Prostate gland (tissue), 2 donors: ENCODE measurements around the gene PANX2. TPM values are rescaled to one million over a fixed set of nuclear protein-coding genes. Genes with fewer than 3 reads are reported as not detected.
A peak's percentile ranks its signal among the peaks of the same experiment; 100 is the strongest.
"Not testable (repeated sequence)": the region's sequence is repeated elsewhere in the genome, so short reads cannot be mapped to it uniquely, and the experiment has no call there.

Experiments
- DNase-seq: peaks from one replicate; pipeline ENCODE4 v3.0.0-alpha.2; 2019; ENCODE audit warnings: low spot score
- H3K27ac ChIP-seq, 2 donors: fragments of 200-600 bp; sonication (generic); 2 replicates each; pipeline ENCODE4 v1.5.1; 2017 to 2019
- H3K27me3 ChIP-seq: fragments of 200-600 bp; sonication (generic); replicated peaks from 2 replicates; pipeline ENCODE4 v1.5.1; 2019; ENCODE audit not compliant: insufficient read depth
- H3K36me3 ChIP-seq, 2 donors: fragments of 200-600 bp; sonication (generic); 1 replicate in 1 of 2; 2 replicates in 1 of 2; pipeline versions ENCODE4 v1.5.1 to v1.8.1; 2017 to 2019
- H3K4me1 ChIP-seq: fragments of 200-600 bp; sonication (generic); replicated peaks from 2 replicates; pipeline ENCODE4 v1.5.1; 2019
- H3K4me3 ChIP-seq, 2 donors: fragments of 200-600 bp; sonication (generic); 2 replicates each; pipeline ENCODE4 v1.5.1; 2017 to 2019
- H3K9me3 ChIP-seq: fragments of 200-600 bp; sonication (generic); 2 replicates; pipeline ENCODE4 v1.5.1; 2017
- POLR2A ChIP-seq: fragments of 450-650 bp; IDR thresholded peaks from one replicate; pipeline ENCODE4 v1.6.1; 2016; ENCODE audit warnings: antibody characterized with exemption, mild to moderate bottlenecking
- POLR2AphosphoS5 ChIP-seq: sonication (generic); formaldehyde crosslinking; IDR thresholded peaks from one replicate; pipeline ENCODE4 v1.6.1; 2017; ENCODE audit warnings: antibody characterized with exemption
- WGBS: methylation state at CpG from one replicate; pipeline ENCODE4 v1.1.5; 2018; 5-methylcytosine and 5-hydroxymethylcytosine counted together
- intact Hi-C: fragments of 100-400 bp; cut with DNase I; formaldehyde crosslinking; loops from one replicate; pipeline ENCODE4 v1.14.2; 2022
- total RNA-seq, 2 donors: library from RNA; depleted of rRNA; stranded (reverse); fragments of >200 nt; gene quantifications; one replicate each; pipeline ENCODE4 v1.1.0, GENCODE V29; 2016
- TF ChIP-seq, protein P1 (sequence below), 4 experiments: fragments of 200-600 bp in 2 of 4; fragments of 450-650 bp in 2 of 4; sonication (generic) in 2 of 4; IDR thresholded peaks; 1 replicate in 3 of 4; 2 replicates in 1 of 4; pipeline ENCODE4 v1.5.1; 2016 to 2019; ENCODE audit warnings: antibody characterized with exemption in 4 of 4, mild to moderate bottlenecking in 2 of 4, moderate library complexity in 2 of 4

The PANX2 gene
- total RNA-seq, 2 donors from 2014 or later: 7.5 to 9.5 TPM

DNA sequence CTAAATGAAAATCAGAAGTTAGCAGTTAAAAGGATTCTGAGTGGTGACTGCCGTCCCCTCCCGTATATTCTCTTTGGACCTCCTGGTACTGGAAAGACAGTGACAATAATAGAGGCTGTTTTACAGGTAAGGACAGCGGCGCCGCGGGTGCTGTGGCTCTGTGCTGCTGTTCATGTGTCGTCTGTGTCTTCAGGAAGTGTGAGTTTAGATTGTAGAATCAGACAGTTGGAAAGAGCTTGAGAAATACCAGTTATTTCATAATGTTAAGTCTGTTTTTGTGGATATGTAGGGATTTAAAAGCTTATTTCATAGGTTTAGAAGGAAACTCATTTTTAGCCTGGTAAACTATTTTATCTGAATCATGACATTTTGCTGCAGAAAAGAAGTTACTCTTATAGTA lies 27.4 kb upstream of the PANX2 start:
- Histone ChIP-seq H3K27me3 (no peaks in the 10 kb centered on the region), H3K36me3 (no peaks in the 10 kb centered on the region), H3K27ac (no peak overlapping the region), H3K4me1 (peaks cover 18% of the 10 kb centered on the region), H3K4me3 (no peak overlapping the region), H3K9me3 (no peaks in the 10 kb centered on the region)
- TF ChIP-seq, protein P1, sequence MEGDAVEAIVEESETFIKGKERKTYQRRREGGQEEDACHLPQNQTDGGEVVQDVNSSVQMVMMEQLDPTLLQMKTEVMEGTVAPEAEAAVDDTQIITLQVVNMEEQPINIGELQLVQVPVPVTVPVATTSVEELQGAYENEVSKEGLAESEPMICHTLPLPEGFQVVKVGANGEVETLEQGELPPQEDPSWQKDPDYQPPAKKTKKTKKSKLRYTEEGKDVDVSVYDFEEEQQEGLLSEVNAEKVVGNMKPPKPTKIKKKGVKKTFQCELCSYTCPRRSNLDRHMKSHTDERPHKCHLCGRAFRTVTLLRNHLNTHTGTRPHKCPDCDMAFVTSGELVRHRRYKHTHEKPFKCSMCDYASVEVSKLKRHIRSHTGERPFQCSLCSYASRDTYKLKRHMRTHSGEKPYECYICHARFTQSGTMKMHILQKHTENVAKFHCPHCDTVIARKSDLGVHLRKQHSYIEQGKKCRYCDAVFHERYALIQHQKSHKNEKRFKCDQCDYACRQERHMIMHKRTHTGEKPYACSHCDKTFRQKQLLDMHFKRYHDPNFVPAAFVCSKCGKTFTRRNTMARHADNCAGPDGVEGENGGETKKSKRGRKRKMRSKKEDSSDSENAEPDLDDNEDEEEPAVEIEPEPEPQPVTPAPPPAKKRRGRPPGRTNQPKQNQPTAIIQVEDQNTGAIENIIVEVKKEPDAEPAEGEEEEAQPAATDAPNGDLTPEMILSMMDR (IDR thresholded peaks at IDR 0.05): no peak
- TF ChIP-seq POLR2A (no peak), POLR2AphosphoS5 (no peak)
- intact Hi-C loops: no loop called here
- WGBS: 68% methylated on average over 7 of the region's 7 CpGs
- no peak for DNase-seq

DNA sequence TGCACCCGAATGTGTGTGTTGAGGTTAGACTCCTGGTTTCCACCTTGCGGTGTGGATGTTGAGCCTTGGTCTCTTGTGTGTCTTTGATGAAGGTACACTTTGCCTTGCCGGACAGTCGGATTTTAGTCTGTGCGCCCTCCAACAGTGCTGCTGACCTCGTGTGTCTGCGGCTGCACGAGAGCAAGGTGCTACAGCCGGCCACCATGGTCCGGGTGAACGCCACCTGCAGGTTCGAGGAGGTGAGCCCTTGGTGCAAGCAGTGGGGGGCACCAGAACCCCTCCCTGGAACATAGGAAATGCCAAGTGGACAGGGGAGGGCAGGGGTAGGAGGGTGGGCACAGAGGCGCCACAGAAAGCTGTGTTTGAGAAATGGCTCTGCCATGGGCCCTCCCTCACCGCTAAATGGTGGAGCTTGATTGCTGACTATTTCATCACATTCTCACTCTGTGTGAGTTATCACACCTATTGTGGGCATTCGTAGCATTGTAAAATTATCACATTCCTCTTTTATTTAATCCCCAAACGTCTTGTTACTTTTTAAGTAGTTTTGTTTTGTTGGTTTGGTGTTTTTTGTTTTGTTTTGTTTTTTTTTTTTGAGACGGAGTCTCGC lies 26.4 kb upstream of the PANX2 start:
- peaks cover 18% of the 10 kb centered on the region for H3K4me1 ChIP-seq
- H3K27me3 ChIP-seq: no peaks in the 10 kb centered on the region
- H3K36me3 ChIP-seq: no peaks in the 10 kb centered on the region
- H3K9me3 ChIP-seq: no peaks in the 10 kb centered on the region
- intact Hi-C loops: no loop called here
- H3K27ac ChIP-seq: no peak overlapping the region
- WGBS: 88% methylated on average over 18 of the region's 18 CpGs
- TF ChIP-seq, protein P1 (IDR thresholded peaks at IDR 0.05): no peak
- TF ChIP-seq POLR2AphosphoS5 (no peak), POLR2A (no peak)
- no peak overlapping the region for H3K4me3 ChIP-seq
- no peak for DNase-seq

DNA sequence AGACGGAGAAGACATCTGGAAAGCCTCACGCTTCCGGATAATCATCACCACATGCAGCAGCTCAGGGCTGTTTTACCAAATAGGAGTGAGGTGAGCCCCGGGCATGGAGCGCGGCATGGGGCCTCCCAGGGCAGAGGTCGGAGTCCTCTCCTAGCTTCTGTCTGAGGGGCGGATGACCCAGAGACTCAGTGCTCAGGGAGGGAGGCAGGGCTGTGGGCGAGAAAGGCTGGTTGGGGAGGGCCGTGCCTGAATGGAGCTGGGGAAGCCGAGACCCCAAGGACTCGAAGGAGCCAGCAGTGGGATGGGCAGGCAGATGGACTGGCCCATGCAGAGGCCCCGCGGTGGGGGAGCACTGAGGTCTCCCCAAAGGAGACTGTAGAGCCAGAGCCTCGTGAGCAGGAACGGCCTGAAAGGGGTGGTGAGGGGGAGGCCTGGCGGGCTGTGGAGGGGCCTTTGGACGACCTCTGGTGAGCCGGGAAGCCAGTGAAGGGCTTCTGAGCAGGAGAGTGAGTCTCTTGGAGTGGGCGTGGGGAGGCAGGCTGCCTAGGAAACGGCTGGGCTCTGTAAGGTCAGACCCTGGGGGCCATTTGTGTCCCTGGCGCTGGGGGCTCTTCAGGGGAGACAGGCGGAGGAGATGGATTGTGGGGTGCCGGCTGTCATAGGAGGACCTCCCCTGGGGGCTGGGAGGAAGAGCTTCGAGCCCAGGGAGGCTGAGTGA lies 24.7 kb upstream of the PANX2 start:
- H3K9me3 ChIP-seq: no peaks in the 10 kb centered on the region
- no peak for DNase-seq
- intact Hi-C loops: loop anchor here (2.0 kb wide), 1 partner anchor 63 kb away; no protein-coding TSS in a partner anchor
- TF ChIP-seq POLR2A (no peak), POLR2AphosphoS5 (no peak)
- TF ChIP-seq, protein P1 (IDR thresholded peaks at IDR 0.05): no peak
- H3K4me3 ChIP-seq: no peak overlapping the region
- peaks cover 16% of the 10 kb centered on the region for H3K4me1 ChIP-seq
- no peaks in the 10 kb centered on the region for H3K27me3 ChIP-seq
- H3K27ac ChIP-seq: no peak overlapping the region
- H3K36me3 ChIP-seq: no peaks in the 10 kb centered on the region
- 76% methylated on average over 24 of the region's 25 CpGs for WGBS

DNA sequence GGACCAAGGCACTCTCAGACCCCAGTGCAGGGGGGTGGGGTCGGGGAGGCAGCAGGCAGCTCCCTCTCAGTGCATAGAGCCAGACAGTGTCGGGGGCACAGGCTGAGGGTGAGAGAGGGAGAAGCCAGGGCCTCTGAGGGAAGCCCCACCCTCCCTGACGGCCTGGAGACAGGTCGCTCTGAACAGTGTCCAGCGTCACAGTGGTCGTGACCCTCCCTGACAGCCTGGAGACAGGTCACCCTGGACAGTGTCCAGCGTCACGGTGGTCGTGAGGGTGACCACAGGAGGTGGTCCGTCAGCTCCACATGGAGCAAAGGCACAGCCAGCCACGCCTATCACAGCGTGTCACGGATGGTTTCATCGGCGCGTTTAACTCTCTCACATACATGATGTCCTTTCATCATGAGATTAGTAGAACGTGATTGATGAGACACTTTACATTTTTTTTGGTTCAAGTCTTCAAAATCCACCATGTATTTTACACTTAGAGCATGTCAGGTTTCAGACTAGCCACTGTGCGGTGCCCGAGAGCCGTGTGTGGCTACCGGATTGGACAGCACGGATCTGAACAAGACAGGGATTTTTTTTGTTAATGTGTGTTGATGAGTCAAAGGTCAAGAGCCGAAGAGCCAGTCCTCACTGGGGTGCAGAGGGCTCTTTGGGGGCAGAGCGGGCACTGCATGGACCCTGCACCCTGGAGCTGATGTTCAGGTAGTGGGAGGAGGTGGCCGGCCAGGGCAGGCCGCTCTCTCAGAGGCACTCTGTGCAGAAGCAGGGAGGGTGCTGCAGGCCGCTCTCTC lies 23.9 kb upstream of the PANX2 start:
- Histone ChIP-seq H3K27ac (no peak overlapping the region), H3K36me3 (no peaks in the 10 kb centered on the region), H3K4me3 (no peak overlapping the region), H3K27me3 (no peaks in the 10 kb centered on the region), H3K4me1 (peaks cover 8% of the 10 kb centered on the region), H3K9me3 (no peaks in the 10 kb centered on the region)
- intact Hi-C loops: loop anchor here (2.0 kb wide), 1 partner anchor 62 kb away; no protein-coding TSS in a partner anchor
- no peak for DNase-seq
- TF ChIP-seq, protein P1 (IDR thresholded peaks at IDR 0.05): peak; percentile 16 to 80 (median 52)
- no peak for TF ChIP-seq POLR2AphosphoS5
- WGBS: 50% methylated on average over 26 of the region's 27 CpGs

DNA sequence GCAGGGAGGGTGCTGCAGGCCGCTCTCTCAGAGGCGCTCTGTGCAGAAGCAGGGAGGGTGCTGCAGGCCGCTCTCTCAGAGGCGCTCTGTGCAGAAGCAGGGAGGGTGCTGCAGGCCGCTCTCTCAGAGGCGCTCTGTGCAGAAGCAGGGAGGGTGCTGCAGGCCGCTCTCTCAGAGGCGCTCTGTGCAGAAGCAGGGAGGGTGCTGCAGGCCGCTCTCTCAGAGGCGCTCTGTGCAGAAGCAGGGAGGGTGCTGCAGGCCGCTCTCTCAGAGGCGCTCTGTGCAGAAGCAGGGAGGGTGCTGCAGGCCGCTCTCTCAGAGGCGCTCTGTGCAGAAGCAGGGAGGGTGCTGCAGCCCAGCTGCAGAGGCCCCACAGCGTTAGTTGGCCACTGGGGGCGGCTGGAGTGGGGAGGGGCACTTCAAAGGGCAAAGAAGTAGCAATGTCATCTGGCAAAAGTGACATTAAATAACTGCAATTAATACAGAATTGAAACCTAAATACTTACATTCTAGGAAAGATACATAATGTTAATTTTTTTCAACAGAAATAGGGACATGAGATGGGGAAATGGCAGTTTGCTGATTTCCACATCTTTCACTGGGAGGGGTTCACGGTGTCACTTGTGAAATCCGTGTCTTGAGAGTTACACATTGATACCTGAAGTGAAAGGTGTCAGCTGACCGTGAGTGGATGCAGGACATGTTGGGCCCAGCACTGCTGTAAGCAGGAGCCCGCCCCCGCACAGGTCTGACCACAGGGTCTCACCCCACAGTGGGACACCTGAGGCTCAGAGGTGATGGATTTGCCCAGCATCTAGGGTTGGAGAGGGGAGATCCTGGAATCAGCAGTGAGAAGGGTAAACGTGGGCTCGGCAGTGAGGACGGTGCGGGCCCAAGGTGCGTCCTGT lies 23.0 kb upstream of the PANX2 start:
- WGBS: 76% methylated on average over 14 of the region's 26 CpGs
- H3K27me3 ChIP-seq, H3K4me1 ChIP-seq, H3K27ac ChIP-seq, H3K4me3 ChIP-seq, DNase-seq, H3K36me3 ChIP-seq, H3K9me3 ChIP-seq: not testable (repeated sequence)
- intact Hi-C loops: loop anchor here (2.0 kb wide), 1 partner anchor 61 kb away; no protein-coding TSS in a partner anchor
